ENCODE results near the gene ADAMTS9. TPM values are rescaled to one million over a fixed set of nuclear protein-coding genes. Genes with fewer than 3 reads are reported as not detected.

ADAMTS9 gene
- total and polyA plus RNA-seq, 4 donors: 1.2 to 13.8 (median 7.4) TPM

- DNase-seq (ENCODE audit: low spot score): no peak
- H3K4me3 ChIP-seq (ENCODE audit: low read depth in 1 of 3, low read length in 3 of 3): no peak overlapping the region
- TF ChIP-seq FOXA1 (IDR thresholded peaks at IDR 0.05): no peak
- TF ChIP-seq TAF1 (conservative IDR thresholded peaks at IDR 0.05): no peak
- no peak for TF ChIP-seq ATF3 (IDR thresholded peaks at IDR 0.05)
- H3K9me3 ChIP-seq (ENCODE audit: control insufficient read depth in 4 of 4, low read length in 3 of 4): no peaks in the 10 kb centered on the region
- H3K27me3 ChIP-seq (ENCODE audit: control insufficient read depth in 4 of 4, insufficient read depth in 4 of 4, low read length in 3 of 4): no peaks in the 10 kb centered on the region
- no peak overlapping the region for H3K9ac ChIP-seq (ENCODE audit: low read depth in 1 of 2, low read length in 2 of 2)
- H3K4me1 ChIP-seq (ENCODE audit: control insufficient read depth in 4 of 4, insufficient read depth in 4 of 4, low read length in 3 of 4): no peaks in the 10 kb centered on the region
- no peaks in the 10 kb centered on the region for H3K36me3 ChIP-seq (ENCODE audit: control insufficient read depth in 4 of 4, insufficient read depth in 3 of 4, low read depth in 1 of 4, low read length in 3 of 4)
- no peak overlapping the region for H3K27ac ChIP-seq (ENCODE audit: low read depth in 1 of 2, low read length in 2 of 2)
- WGBS: 90% methylated on average over 7 of the region's 7 CpGs
These were observed 128.2 kb downstream of the ADAMTS9 start for GRCh38 chr3:64559588-64559987.

- Histone ChIP-seq H3K9me3 (ENCODE audit: control insufficient read depth in 4 of 4, low read length in 3 of 4) (no peaks in the 10 kb centered on the region), H3K27me3 (ENCODE audit: control insufficient read depth in 4 of 4, insufficient read depth in 4 of 4, low read length in 3 of 4) (no peaks in the 10 kb centered on the region), H3K4me3 (ENCODE audit: low read depth in 1 of 3, low read length in 3 of 3) (no peak overlapping the region), H3K4me1 (ENCODE audit: control insufficient read depth in 4 of 4, insufficient read depth in 4 of 4, low read length in 3 of 4) (peaks cover 0 to 6% (median under 1%) of the 10 kb centered on the region in 4 donors), H3K9ac (ENCODE audit: low read depth in 1 of 2, low read length in 2 of 2) (no peak overlapping the region), H3K27ac (ENCODE audit: low read depth in 1 of 2, low read length in 2 of 2) (no peak overlapping the region), H3K36me3 (ENCODE audit: control insufficient read depth in 4 of 4, insufficient read depth in 3 of 4, low read depth in 1 of 4, low read length in 3 of 4) (no peaks in the 10 kb centered on the region)
- TF ChIP-seq ZBTB33 (IDR thresholded peaks at IDR 0.05) (no peak), HNF4A (conservative IDR thresholded peaks at IDR 0.05) (no peak)
- no peak for DNase-seq (ENCODE audit: low spot score)
- WGBS: 95% methylated on average over 3 of the region's 3 CpGs
These were observed 131.8 kb downstream of the ADAMTS9 start for GRCh38 chr3:64556046-64556445.

- WGBS: 89% methylated on average over 3 of the region's 3 CpGs
- H3K9ac ChIP-seq (ENCODE audit: low read depth in 1 of 2, low read length in 2 of 2): no peak overlapping the region
- TF ChIP-seq REST (IDR thresholded peaks at IDR 0.05) (no peak), GABPA (IDR thresholded peaks at IDR 0.05 in 1 of 2, conservative IDR thresholded peaks at IDR 0.05 in 1 of 2) (no peak), ZBTB33 (IDR thresholded peaks at IDR 0.05) (no peak), FOXA2 (IDR thresholded peaks at IDR 0.05) (no peak), MAX (IDR thresholded peaks at IDR 0.05) (no peak), TAF1 (conservative IDR thresholded peaks at IDR 0.05) (no peak), SP1 (IDR thresholded peaks at IDR 0.05) (no peak), HNF4A (conservative IDR thresholded peaks at IDR 0.05) (no peak), CTCF (IDR thresholded peaks at IDR 0.05; ENCODE audit: low read depth, low read length, missing input control) (no peak), YY1 (IDR thresholded peaks at IDR 0.05) (no peak), NR2F2 (IDR thresholded peaks at IDR 0.05) (no peak), FOXA1 (IDR thresholded peaks at IDR 0.05) (no peak), HNF4G (IDR thresholded peaks at IDR 0.05) (no peak), ATF3 (IDR thresholded peaks at IDR 0.05) (no peak), JUND (IDR thresholded peaks at IDR 0.05) (no peak), EGR1 (IDR thresholded peaks at IDR 0.05; ENCODE audit: low read depth in 2 of 2) (no peak), RXRA (IDR thresholded peaks at IDR 0.05) (no peak), RAD21 (IDR thresholded peaks at IDR 0.05) (no peak)
- H3K4me3 ChIP-seq (ENCODE audit: low read depth in 1 of 3, low read length in 3 of 3): no peak overlapping the region
- no peaks in the 10 kb centered on the region for H3K27me3 ChIP-seq (ENCODE audit: control insufficient read depth in 4 of 4, insufficient read depth in 4 of 4, low read length in 3 of 4)
- no peaks in the 10 kb centered on the region for H3K9me3 ChIP-seq (ENCODE audit: control insufficient read depth in 4 of 4, low read length in 3 of 4)
- H3K27ac ChIP-seq (ENCODE audit: low read depth in 1 of 2, low read length in 2 of 2): no peak overlapping the region
- DNase-seq (ENCODE audit: low spot score): no peak
- no peaks in the 10 kb centered on the region for H3K36me3 ChIP-seq (ENCODE audit: control insufficient read depth in 4 of 4, insufficient read depth in 3 of 4, low read depth in 1 of 4, low read length in 3 of 4)
- H3K4me1 ChIP-seq (ENCODE audit: control insufficient read depth in 4 of 4, insufficient read depth in 4 of 4, low read length in 3 of 4): peaks cover 0 to 6% (median under 1%) of the 10 kb centered on the region in 4 donors
These were observed 132.4 kb downstream of the ADAMTS9 start for GRCh38 chr3:64555351-64555750.

Data from liver (tissue), 9 donors.